Adrenal gland (tissue), 12 donors: ENCODE measurements around the gene ARL4D. TPM values are rescaled to one million over a fixed set of nuclear protein-coding genes. Genes with fewer than 3 reads are reported as not detected.
A peak's percentile ranks its signal among the peaks of the same experiment; 100 is the strongest.

ENCODE experiments used
- DNase-seq, 7 donors: peaks; one replicate each; pipeline ENCODE4 v3.0.0-alpha.2; 2019 to 2020
- H3K27ac ChIP-seq, 5 donors: fragments of 200-600 bp; sonication (generic) in 4 of 5; 1 replicate in 3 of 5; 2 replicates in 2 of 5; pipeline versions ENCODE4 v1.5.1 to v1.8.0; 2016 to 2020; ENCODE audit warnings: mild to moderate bottlenecking in 1 of 5
- H3K27me3 ChIP-seq: fragments of 200-600 bp; 2 replicates; pipeline ENCODE4 v1.8.0; 2021
- H3K36me3 ChIP-seq, 2 donors: fragments of 200-600 bp; replicated peaks in 1 of 2; 1 replicate in 1 of 2; 2 replicates in 1 of 2; pipeline versions ENCODE4 v1.5.1 to v1.8.0; 2018 to 2022
- H3K4me1 ChIP-seq, 2 donors: fragments of 200-600 bp; replicated peaks in 1 of 2; 1 replicate in 1 of 2; 2 replicates in 1 of 2; pipeline versions ENCODE4 v1.5.1 to v1.8.0; 2018 to 2021
- H3K4me3 ChIP-seq, 4 donors: fragments of 200-600 bp; sonication (generic) in 3 of 4; one replicate each; pipeline ENCODE4 v1.5.1; 2016 to 2018
- H3K9me3 ChIP-seq, 3 donors: fragments of 200-600 bp; sonication (generic) in 1 of 3; replicated peaks in 1 of 3; 1 replicate in 2 of 3; 2 replicates in 1 of 3; pipeline versions ENCODE4 v1.5.1 to v1.8.0; 2016 to 2021
- POLR2A ChIP-seq, 2 donors: fragments of 450-650 bp; IDR thresholded peaks; one replicate each; pipeline ENCODE4 v1.6.1; 2017; ENCODE audit warnings: antibody characterized with exemption in 2 of 2, mild to moderate bottlenecking in 2 of 2, moderate library complexity in 1 of 2
- WGBS, 4 donors: extraction: QIAGEN DNeasy Blood & Tissue Kit in 2 of 4; methylation state at CpG; one replicate each; pipeline versions ENCODE4 v1.1.5 to v1.1.7; 2013 to 2017; 5-methylcytosine and 5-hydroxymethylcytosine counted together
- intact Hi-C, 2 donors: fragments of 100-400 bp; cut with DNase I; formaldehyde crosslinking; loops; one replicate each; pipeline versions ENCODE4 v1.14.1 to v1.15.0; 2022 to 2023
- polyA plus RNA-seq, 3 donors: library from polyadenylated mRNA; stranded (reverse); fragments of 200-250 nt in 2 of 3; fragments of 350-450 nt in 1 of 3; fragmentation: Illumina TruSeq in 1 of 3; extraction: RNeasy Lipid Tissue Mini Kit (QIAGEN cat#74804) in 1 of 3; gene quantifications; one replicate each; pipeline ENCODE4 v1.2.3, GENCODE V29; 2013 to 2014
- total RNA-seq, 9 donors: library from RNA; depleted of rRNA in 4 of 9; stranded (reverse); fragments of >200 nt in 4 of 9; fragments of 120-200 nt in 1 of 9; fragmentation: NEBNext Ultra II Directional in 1 of 9; extraction: Animal tissue kit (Norgen Biotek cat#: 25700) in 1 of 9; gene quantifications; one replicate each; pipeline versions ENCODE4 v1.1.0 to v1.2.4, GENCODE V29; 2013 to 2023
- TF ChIP-seq, protein P1 (sequence below), 6 experiments: fragments of 450-650 bp in 4 of 6; fragments of 200-600 bp in 2 of 6; sonication (generic) in 1 of 6; IDR thresholded peaks; 1 replicate in 5 of 6; 2 replicates in 1 of 6; pipeline versions ENCODE4 v1.5.1 to v1.8.0; 2016 to 2021; ENCODE audit warnings: antibody characterized with exemption in 6 of 6, mild to moderate bottlenecking in 2 of 6, moderate library complexity in 1 of 6
- donor health status: healthy with polysubstance abuse.
- donor health status: Bipolar disorder and iron deficiency.
- donor health status: DM: yes; HTN: yes; CAD: no.
- donor health status: DM: no; HTN: no; CAD: no.
- donor health status: DM: no; HTN: no; CAD: no.
- donor health status: DM: yes; HTN: yes; CAD: no.

The ARL4D gene
- total and polyA plus RNA-seq, 12 donors, result 2.4 to 9.0 (median 5.7) TPM

DNA sequence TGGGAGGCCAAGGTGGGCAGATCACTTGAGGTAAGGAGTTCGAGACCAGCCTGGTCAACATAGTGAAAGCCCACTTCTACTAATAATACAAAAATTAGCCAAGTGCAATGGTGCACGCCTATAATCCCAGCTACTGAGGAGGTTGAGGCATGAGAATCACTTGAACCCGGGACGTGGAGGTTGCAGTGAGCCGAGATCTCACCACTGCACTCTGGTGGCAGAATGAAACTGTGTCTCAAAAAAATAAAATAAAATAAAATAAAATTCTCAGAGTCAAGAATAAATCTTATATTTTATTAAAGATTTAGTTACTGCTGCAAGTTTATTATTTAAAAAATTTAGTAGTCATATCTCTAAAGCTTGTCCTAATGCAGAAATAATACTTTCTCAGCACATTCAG is 29.7 kb downstream of the ARL4D start:
- Histone ChIP-seq H3K4me1 (peaks cover 0 to 10% of the 10 kb centered on the region in 2 donors), H3K36me3 (no peaks in the 10 kb centered on the region), H3K9me3 (no peaks in the 10 kb centered on the region), H3K27ac (no peak overlapping the region), H3K27me3 (no peaks in the 10 kb centered on the region), H3K4me3 (no peak overlapping the region)
- no peak for TF ChIP-seq POLR2A (IDR thresholded peaks at IDR 0.05)
- TF ChIP-seq, protein P1, sequence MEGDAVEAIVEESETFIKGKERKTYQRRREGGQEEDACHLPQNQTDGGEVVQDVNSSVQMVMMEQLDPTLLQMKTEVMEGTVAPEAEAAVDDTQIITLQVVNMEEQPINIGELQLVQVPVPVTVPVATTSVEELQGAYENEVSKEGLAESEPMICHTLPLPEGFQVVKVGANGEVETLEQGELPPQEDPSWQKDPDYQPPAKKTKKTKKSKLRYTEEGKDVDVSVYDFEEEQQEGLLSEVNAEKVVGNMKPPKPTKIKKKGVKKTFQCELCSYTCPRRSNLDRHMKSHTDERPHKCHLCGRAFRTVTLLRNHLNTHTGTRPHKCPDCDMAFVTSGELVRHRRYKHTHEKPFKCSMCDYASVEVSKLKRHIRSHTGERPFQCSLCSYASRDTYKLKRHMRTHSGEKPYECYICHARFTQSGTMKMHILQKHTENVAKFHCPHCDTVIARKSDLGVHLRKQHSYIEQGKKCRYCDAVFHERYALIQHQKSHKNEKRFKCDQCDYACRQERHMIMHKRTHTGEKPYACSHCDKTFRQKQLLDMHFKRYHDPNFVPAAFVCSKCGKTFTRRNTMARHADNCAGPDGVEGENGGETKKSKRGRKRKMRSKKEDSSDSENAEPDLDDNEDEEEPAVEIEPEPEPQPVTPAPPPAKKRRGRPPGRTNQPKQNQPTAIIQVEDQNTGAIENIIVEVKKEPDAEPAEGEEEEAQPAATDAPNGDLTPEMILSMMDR (IDR thresholded peaks at IDR 0.05), result peak in 1 of 6 experiments; percentile 14
- DNase-seq, result peak in 1 of 7 donors; percentile 9
- intact Hi-C loops, result no loop called here
- 68 to 80% (median 76%) methylated on average over 5 of the region's 5 CpGs for WGBS, 4 donors

- WGBS, 4 donors, result 54 to 77% (median 66%) methylated on average over 6 of the region's 6 CpGs
- Histone ChIP-seq H3K9me3 (no peaks in the 10 kb centered on the region), H3K27ac (no peak overlapping the region), H3K36me3 (no peaks in the 10 kb centered on the region), H3K27me3 (no peaks in the 10 kb centered on the region), H3K4me3 (no peak overlapping the region), H3K4me1 (peaks cover 0 to 10% of the 10 kb centered on the region in 2 donors)
- TF ChIP-seq, protein P1 (IDR thresholded peaks at IDR 0.05), result no peak
- intact Hi-C loops, result no loop called here
- peak in 1 of 7 donors; percentile 30 for DNase-seq
Observed at GRCh38 chr17:43430936-43431713, 32.3 kb downstream of the ARL4D start.

DNA sequence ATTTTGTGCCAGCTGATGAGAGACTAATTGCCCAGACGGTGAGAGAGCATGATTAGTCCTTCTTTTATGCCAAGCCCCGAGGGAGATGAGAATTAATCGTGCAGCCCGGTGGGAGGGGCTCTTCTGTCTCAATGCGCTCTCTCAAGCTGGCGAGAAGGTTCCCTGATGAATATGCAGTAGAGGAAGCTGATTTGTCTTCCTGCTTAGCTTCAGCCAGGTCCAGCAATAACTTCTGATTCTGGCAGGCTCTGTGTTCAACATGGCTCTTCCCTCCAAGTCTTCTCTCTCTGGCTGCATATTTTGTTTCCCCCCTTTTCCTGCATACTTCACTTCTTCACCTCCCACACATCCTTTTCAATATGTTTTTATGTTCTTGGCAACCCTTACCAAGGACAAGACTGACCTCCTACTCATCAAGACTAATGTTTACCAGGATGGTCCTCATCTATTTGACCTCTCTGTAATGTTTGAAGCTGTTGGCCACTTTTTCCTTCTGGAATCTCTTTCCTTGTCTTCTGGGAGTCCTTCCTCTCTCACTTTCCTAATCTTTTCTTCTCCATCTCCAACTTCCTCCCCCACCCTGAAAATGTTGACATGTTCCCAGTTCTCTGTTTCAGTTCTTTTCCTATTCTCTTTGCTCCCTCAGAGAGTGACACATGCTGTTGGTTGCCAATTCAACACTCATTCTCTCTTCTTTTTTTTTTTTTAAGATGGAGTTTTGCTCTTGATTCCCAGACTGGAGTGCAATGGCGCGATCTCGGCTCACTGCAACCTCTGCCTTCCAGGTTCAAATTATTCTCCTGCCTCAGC is 33.1 kb downstream of the ARL4D start:
- H3K27ac ChIP-seq, result no peak overlapping the region
- peaks cover 0 to 10% of the 10 kb centered on the region in 2 donors for H3K4me1 ChIP-seq
- TF ChIP-seq POLR2A (IDR thresholded peaks at IDR 0.05), result no peak
- TF ChIP-seq, protein P1 (IDR thresholded peaks at IDR 0.05), result no peak
- no peaks in the 10 kb centered on the region for H3K27me3 ChIP-seq
- intact Hi-C loops, result no loop called here
- no peaks in the 10 kb centered on the region for H3K36me3 ChIP-seq
- 51 to 59% (median 58%) methylated on average over 9 of the region's 9 CpGs for WGBS, 4 donors
- peak in 1 of 7 donors; percentile 49 for DNase-seq
- no peaks in the 10 kb centered on the region for H3K9me3 ChIP-seq
- H3K4me3 ChIP-seq, result no peak overlapping the region

DNA sequence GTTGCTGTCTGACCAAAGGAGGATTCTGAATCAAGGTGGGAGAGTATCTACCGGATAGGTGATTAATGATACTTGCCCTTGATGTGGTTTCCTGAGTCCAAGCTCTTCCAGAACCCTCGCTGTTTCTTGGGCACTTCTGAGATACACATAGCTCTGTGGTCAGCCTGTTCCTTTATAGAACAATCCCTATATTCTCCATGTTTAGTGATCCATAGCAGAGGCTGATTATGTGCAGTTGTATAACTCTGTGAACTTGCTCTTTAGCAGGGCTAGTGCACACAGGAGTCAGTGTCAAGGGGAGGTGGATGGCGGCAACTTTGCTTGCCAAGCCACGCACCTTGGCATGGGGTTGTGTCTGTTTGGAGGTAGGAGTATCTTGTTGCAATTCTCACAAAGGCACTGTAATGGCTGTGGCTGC is 36.1 kb downstream of the ARL4D start:
- Histone ChIP-seq H3K9me3 (no peaks in the 10 kb centered on the region), H3K27me3 (no peaks in the 10 kb centered on the region), H3K27ac (no peak overlapping the region), H3K36me3 (no peaks in the 10 kb centered on the region), H3K4me3 (no peak overlapping the region), H3K4me1 (peaks cover 0 to 10% of the 10 kb centered on the region in 2 donors)
- TF ChIP-seq, protein P1 (IDR thresholded peaks at IDR 0.05), result no peak
- no peak for TF ChIP-seq POLR2A (IDR thresholded peaks at IDR 0.05)
- WGBS, 4 donors, result 84 to 89% (median 86%) methylated on average over 3 to 4 of the region's 4 CpGs
- intact Hi-C loops, result no loop called here
- DNase-seq, result peak in 1 of 7 donors; percentile 30
